Left renal pelvis (tissue), 4 donors: ENCODE data around the gene EYS. TPM values are rescaled to one million over a fixed set of nuclear protein-coding genes. Genes with fewer than 3 reads are reported as not detected.
A peak's percentile ranks its signal among the peaks of the same experiment; 100 is the strongest.
"Not testable (repeated sequence)": the region's sequence is repeated elsewhere in the genome, so short reads cannot be mapped to it uniquely, and the experiment has no call there.

Experiments
- DNase-seq, 4 donors: peaks; one replicate each; pipeline ENCODE4 v3.0.0-alpha.2; 2013; ENCODE audit warnings: low read depth in 4 of 4, low spot score in 3 of 4
- polyA plus RNA-seq, 4 donors: library from polyadenylated mRNA; unstranded; fragments of 120-200 nt; gene quantifications; one replicate each; pipeline ENCODE4 v1.2.1, GENCODE V29; 2013; ENCODE audit not compliant: insufficient read length in 4 of 4

Gene EYS
- polyA plus RNA-seq, 4 donors: 0.66 to 1.1 (median 0.72) TPM

DNA sequence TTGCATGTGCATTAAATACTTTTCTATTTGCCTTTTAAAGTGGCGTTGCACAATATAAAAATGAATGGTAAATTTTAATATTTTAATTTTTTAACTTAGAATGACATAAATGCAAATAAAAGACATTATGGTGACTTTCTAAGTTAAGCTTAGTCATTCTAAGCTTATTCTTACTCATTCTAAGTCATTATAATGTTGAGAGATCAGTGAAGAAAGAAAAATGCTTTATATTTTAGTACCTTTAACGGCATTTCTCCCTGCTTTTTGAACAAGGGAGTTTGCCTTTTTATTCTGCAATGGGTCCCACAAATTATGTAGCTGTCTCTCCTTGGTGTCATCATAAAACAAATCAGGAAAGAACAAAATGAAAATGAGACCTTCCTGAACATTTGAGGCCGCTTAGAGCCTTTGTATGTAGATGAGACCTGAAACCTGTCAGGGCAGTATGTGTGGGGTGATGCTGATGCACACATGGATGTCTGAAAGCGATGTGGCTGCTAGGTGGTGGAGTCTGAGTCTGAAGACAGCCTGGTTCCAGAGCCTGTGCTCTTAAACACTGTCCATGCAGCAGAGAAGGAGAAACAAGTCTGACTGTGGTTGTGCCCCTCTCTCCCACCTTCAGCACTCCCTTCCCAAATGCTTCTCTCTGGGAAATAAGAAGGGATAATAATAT, 1913.4 kb downstream of the EYS start:
- no peak for DNase-seq

- no peak for DNase-seq
Measured at GRCh38 chr6:63792736-63793464, 1914.1 kb downstream of the EYS start.

- DNase-seq: no peak
Measured at GRCh38 chr6:63790334-63790733, 1916.7 kb downstream of the EYS start.

DNA sequence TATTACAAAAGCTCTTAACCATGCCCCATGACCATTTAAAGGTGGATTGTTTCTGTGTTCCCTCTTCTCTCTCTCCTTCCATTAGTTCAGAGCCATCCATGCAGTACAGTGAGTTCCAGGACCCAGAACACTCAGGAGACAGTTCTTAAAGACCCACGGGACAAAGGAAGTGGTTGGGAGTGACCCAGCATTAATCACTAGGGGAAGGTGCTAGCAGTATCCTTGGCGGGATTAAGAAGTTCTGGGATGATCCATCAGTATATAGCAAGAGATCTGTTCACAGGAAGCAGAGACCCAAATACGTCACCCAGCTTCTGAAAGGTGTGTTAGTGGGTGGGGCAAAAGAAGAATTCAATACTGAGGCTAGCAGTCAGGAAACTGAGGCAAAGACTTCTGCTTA, 1917.3 kb downstream of the EYS start:
- no peak for DNase-seq

- DNase-seq: no peak
Measured at GRCh38 chr6:63788569-63788968, 1918.5 kb downstream of the EYS start.

DNA sequence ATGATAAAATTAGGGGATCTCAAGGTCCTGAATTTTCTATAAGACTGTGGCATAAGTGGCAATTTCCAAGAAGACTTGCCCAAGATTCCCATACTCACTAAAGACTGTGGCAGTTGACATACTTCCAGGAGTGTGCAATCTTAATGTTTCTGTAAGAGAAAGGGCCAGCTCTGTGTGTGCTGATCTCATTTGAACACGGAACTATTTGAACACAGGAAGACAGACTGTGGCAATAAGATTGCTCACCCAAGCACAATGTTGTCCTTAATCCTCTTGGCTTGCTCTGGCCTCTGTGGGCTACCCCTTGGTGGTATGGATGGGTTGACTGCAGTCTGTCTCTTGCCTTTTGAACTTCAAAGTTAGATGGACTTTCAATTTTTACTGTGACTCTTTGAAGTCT, 1920.0 kb downstream of the EYS start:
- no peak for DNase-seq

DNA sequence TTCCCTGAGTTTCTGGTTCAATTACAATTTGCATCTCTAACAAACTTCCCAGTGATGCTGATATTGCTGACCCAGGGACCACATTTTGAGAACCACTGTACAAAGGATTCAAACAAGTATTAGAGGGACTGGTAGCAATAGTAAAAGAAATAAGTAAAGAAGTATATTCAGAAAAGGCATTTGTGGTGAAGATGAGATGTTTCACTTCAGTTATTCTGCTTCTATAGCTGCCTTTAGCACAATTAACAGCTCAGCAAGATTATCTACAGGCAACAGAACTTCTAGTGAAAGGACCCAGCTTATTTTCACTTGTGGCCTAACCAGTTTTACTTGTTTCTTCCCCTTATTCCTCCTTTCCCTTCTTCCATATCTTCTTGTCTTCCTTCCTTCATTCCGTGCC, 1922.0 kb downstream of the EYS start:
- DNase-seq: no peak

- DNase-seq: no peak
Measured at GRCh38 chr6:63783096-63783495, 1923.9 kb downstream of the EYS start.

- DNase-seq: no peak
Measured at GRCh38 chr6:63774961-63775360, 1932.1 kb downstream of the EYS start.

GRCh38 chr6:63773200-63773599, 1933.8 kb downstream of the EYS start:
- no peak for DNase-seq

DNA sequence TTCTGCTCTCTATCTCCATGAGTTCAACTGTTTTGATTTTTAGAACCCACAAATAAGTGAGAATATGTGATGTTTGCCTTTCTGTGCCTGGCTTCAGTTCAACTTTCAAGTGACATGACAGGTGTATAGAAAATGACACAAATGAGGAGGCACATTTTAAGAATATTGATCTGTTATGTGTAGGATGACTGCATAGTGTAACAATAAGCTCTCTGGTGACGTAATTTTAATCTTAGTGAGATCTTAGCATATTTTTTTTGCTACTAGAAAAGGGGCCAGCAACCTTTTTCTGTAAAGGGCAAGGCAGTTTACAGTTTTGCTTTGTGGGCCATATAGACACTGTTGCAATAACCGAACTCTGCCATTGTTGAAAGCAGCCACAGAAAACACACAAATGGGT, 1941.2 kb downstream of the EYS start:
- DNase-seq: no peak

DNA sequence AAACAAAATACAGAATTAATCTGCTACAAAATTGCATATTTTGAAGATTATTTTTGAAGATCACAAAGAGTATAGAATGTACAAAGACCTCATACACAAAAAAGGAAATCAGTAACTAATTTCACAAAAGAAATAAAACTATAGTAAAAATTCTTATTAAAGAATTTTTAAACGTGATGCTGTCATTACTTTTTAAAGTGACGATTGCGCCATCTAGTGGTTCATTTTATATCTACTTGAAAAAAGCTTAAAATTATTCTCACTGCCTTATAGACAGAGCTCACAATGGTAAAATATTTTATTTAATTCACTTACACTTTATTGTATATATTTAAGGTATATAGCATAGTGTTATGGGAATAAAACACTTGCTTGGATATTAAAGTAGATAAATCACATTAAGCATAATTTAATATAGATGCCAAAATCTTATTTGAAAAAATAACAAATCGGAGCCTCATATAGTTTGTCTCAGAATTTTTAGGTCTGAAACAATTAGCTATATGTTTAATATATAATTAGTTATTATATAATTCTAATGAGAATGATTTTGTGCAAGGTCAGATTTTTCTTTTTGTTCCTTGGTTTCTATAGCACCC, 1942.6 kb downstream of the EYS start:
- DNase-seq: peak; percentile 4 to 16 (median 12)

GRCh38 chr6:63760199-63760598, 1946.8 kb downstream of the EYS start:
- no peak for DNase-seq

DNA sequence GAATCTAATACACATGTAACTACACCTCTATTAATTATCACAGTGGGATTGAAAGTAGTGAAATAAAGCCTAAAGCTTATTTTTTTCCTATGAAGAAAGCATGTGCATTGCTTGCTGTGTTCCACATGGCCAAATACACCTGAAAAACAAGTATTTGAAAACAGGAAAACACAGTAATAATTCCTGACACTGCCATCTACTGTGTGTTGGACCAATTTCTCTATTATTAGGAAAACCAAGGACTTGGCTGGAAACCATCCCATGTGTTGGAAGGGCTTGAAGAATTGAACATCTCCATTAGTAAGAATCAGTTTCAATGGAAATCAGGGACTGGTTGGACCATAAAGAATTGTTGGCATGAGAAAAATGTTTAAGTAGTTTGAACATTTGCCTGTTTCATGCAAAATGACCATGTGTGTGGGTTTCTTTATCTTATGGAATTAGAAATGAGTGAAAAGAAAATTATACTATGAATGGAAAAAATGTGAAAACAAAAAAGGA, 1947.4 kb downstream of the EYS start:
- no peak for DNase-seq

DNA sequence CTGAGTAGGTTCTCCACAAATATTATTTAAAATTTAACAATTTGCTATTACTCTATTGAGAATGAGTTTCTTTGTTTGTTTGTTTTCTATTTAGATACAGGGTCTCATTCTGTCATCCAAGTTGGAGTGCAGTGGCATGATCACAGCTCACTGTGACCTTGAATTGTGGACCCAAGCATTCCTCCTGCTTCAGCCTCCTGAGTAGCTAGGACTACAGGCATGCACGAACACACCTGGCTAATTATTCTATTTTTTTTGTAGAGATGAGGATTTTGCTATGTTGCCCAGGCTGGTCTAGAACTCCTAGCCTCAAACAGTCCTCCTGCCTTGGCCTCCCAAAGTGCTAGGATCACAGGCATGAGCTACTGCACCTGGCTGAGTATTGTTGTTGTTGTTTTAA, 1949.2 kb downstream of the EYS start:
- DNase-seq: no peak

DNA sequence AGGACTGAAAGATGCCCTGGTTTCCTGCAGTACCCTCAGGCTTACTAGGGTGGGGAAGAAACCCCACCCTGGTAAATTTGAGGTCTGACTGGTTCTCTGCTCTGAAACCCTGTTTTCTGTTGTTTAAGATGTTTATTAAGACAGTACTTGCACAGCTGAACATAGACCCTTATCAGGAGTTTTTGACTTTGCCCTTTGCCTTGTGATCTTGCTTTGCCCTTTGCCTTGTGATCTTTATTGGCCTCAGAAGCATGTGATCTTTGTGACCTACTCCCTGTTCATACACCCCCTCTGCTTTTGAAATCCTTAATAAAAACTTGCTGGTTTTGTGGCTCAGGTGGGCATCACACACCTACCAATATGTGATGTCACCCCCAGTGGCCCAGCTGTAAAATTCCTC, 1949.8 kb downstream of the EYS start:
- DNase-seq: not testable (repeated sequence)

GRCh38 chr6:63750400-63750799, 1956.6 kb downstream of the EYS start:
- DNase-seq: no peak

DNA sequence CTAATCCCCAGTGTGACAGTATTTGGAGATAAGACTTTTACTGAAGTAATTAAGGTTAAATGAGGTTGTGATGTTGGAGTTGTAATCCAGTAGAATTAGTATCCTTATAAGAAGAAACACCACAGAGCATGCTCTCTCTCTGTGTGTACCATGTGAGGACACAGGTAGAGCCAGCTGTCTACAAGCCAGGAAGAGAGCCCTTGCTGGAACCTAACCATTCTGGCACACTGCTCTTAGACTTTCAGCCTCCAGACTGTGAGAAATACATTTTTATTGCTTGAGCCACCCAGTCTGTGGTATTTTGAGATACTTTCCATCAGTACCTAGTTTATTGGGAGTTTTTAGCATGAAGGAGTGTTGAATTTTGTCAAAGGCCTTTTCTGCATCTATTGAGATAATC, 1961.2 kb downstream of the EYS start:
- no peak for DNase-seq

DNA sequence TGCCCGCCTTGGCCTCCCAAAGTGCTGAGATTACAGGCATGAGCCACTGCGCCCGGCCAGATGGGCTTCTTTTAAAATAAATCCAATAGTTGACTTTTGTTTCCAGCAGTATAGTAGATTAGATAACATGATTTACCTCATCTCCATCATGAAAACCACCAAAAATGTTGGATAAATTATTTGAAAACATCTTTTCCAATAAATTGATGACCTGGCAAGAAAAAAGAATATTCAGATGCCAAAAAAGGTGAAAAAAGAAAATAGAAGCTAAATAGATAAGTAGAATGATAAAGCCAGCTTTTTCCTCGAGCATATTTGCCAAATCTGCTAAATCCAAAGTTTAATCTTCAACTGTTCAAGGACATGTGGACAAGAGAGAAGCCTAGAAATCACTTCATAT, 1962.2 kb downstream of the EYS start:
- DNase-seq: no peak

GRCh38 chr6:63743691-63744090, 1963.3 kb downstream of the EYS start:
- no peak for DNase-seq

GRCh38 chr6:63742060-63742459, 1965.0 kb downstream of the EYS start:
- DNase-seq: no peak

DNA sequence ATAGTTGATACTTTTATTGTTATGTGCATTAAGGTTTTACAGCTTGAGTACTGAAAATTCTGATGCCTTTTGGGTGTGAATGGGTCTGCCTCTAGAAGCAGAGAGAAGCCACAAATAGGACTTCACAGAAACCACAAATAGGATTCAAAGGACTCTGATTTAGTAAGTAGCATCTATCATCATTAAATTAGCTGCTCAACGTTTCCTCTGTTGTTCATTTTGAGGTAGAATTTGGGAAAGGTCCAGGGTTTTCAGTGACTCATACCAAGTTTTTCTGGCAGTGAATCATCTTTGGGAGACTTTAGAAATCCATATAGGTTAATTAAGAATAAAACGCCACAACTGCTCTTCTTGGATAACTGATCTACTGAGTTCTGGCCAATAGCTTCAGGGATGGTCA, 1966.3 kb downstream of the EYS start:
- no peak for DNase-seq
